Neural progenitor cell (in vitro differentiated cells): ENCODE data around the gene PBX2.

ENCODE experiments used
- CTCF ChIP-seq: fragments of 200-600 bp; sonication (generic); IDR thresholded peaks from 2 replicates; pipeline ENCODE4 v1.5.1; 2017; ENCODE audit warnings: antibody characterized with exemption, mild to moderate bottlenecking
- EZH2 ChIP-seq: fragments of 200-600 bp; sonication (generic); IDR thresholded peaks from 2 replicates; pipeline ENCODE4 v1.6.1; 2017; ENCODE audit warnings: antibody characterized with exemption, mild to moderate bottlenecking, moderate library complexity
- EZH2phosphoT487 ChIP-seq: fragments of 200-600 bp; sonication (generic); IDR thresholded peaks from 2 replicates; pipeline ENCODE4 v1.6.1; 2017; ENCODE audit warnings: antibody characterized with exemption

DNA sequence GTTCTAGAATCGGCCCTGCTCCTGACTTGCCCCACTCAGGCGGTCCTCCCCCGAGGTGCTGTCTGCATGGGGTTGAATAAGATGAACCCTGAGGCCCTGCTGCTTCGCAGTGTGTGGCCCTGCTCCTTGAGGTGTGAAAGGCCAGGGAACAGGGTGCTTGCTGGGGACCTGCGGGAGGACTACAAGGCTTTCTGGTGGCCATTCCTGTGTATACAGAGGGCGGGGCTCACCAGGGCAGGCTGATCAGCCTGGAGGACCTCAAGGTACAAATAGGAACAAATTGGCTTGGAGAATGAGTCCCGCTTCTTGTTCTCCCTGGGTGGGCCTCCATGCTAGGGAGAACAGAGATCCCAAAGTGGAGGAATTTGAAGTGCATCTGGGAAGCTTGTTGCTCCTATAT is 28.2 kb upstream of the PBX2 start:
- TF ChIP-seq CTCF (no peak), EZH2phosphoT487 (no peak), EZH2 (no peak)
